Fibroblast of pulmonary artery (primary cell): ENCODE measurements around the gene ACER3.
A peak's percentile ranks its signal among the peaks of the same experiment; 100 is the strongest.

Experiments
- DNase-seq: peaks from one replicate; pipeline ENCODE4 v3.0.0-alpha.2; 2010; ENCODE audit warnings: low read depth
- H3K4me3 ChIP-seq: replicated peaks from 2 replicates; pipeline ENCODE4 v1.5.1; 2011; ENCODE audit warnings: low read depth, mild to moderate bottlenecking, control low read depth, low read length, moderate library complexity
- CTCF ChIP-seq: IDR thresholded peaks from 2 replicates; pipeline ENCODE4 v1.5.1; 2011; ENCODE audit warnings: mild to moderate bottlenecking, control low read depth, low read length, inconsistent platforms; ENCODE audit errors: missing control alignments

The ACER3 gene

GRCh38 chr11:77063861-77064260, 203.1 kb downstream of the ACER3 start:
- DNase-seq = no peak
- TF ChIP-seq CTCF = no peak
- no peak overlapping the region for H3K4me3 ChIP-seq

GRCh38 chr11:77064648-77065217, 204.0 kb downstream of the ACER3 start:
- DNase-seq = no peak
- no peak for TF ChIP-seq CTCF
- H3K4me3 ChIP-seq = no peak overlapping the region

- H3K4me3 ChIP-seq = peak overlapping the region; percentile 62
- peak; percentile 73 for DNase-seq
- no peak for TF ChIP-seq CTCF
These were observed 205.1 kb downstream of the ACER3 start for GRCh38 chr11:77065878-77066228.

- TF ChIP-seq CTCF = peak; percentile 15
- peak; percentile 94 for DNase-seq
- peak within 1 kb of the TSS; percentile 62 for H3K4me3 ChIP-seq
These were observed 205.7 kb downstream of the ACER3 start, which contains the start of gene CAPN5 for GRCh38 chr11:77066229-77067042. Gene CAPN5 (plus strand): TSS chr11:77066971. CDS start chr11:77084887, 17,916 bp downstream.

- TF ChIP-seq CTCF = no peak
- DNase-seq = no peak
- H3K4me3 ChIP-seq = peak overlapping the region; percentile 52
These were observed 207.2 kb downstream of the ACER3 start for GRCh38 chr11:77067861-77068443.

GRCh38 chr11:77068457-77069335, 208.0 kb downstream of the ACER3 start:
- DNase-seq = no peak
- TF ChIP-seq CTCF = no peak
- no peak overlapping the region for H3K4me3 ChIP-seq
